ENCODE data around the gene GARIN5A. TPM values are rescaled to one million over a fixed set of nuclear protein-coding genes. Genes with fewer than 3 reads are reported as not detected.

Gene GARIN5A
- total and polyA plus RNA-seq, 9 of the 15 experiments (the other 6 are each of a cell fraction or from before 2014, with no cell fraction given) = 0.10 to 0.82 (median 0.23) TPM; not detected in 2

GRCh38 chr19:50511069-50511822 is 34.6 kb upstream of the GARIN5A start, which contains the start of gene JOSD2 (continued):
- TF ChIP-seq NKRF (IDR thresholded peaks at IDR 0.05; ENCODE audit: borderline replicate concordance) (peak; percentile 21; the same call in 1 of the 2 replicates), CGGBP1 (CRISPR knock-in tag; IDR thresholded peaks at IDR 0.05) (peak; percentile 81; the same call in 1 of the 2 replicates), USF1 (CRISPR knock-in tag; IDR thresholded peaks at IDR 0.05) (peak; percentile 75), POLR2AphosphoS2 (IDR thresholded peaks at IDR 0.05; ENCODE audit: low read length) (peak; percentile 98), ZNF740 (CRISPR knock-in tag; IDR thresholded peaks at IDR 0.05) (0 out of 2 replicates have a peak, but pooled peaks have one; percentile 36), ZNF740 (tag; IDR thresholded peaks at IDR 0.05) (no peak), TFAM (CRISPR knock-in tag; conservative IDR thresholded peaks at IDR 0.05) (no peak), THRB (CRISPR knock-in tag; conservative IDR thresholded peaks at IDR 0.05) (peak; percentile 95), ZNF764 (CRISPR knock-in tag; IDR thresholded peaks at IDR 0.05; ENCODE audit: low read depth) (no peak), ZNF609 (CRISPR knock-in tag; IDR thresholded peaks at IDR 0.05; ENCODE audit: borderline replicate concordance) (no peak), ZBTB7A (IDR thresholded peaks at IDR 0.05; ENCODE audit: borderline replicate concordance, control insufficient read depth, low read depth, low read length) (peak; percentile 69; the same call in 1 of the 2 replicates), ELF4 (CRISPR knock-in tag; IDR thresholded peaks at IDR 0.05) (0 out of 2 replicates have a peak, but pooled peaks have one; percentile 69), EP400 (IDR thresholded peaks at IDR 0.05) (peak; percentile 75), ZNF551 (CRISPR knock-in tag; IDR thresholded peaks at IDR 0.05) (no peak), SIN3B (IDR thresholded peaks at IDR 0.05; ENCODE audit: low read depth) (no peak)
